NT2/D1 (cell line): ENCODE results near the gene INSIG1.

Experiments
- SUZ12 ChIP-seq: IDR thresholded peaks from 2 replicates; pipeline ENCODE4 v1.6.1; 2011; ENCODE audit not compliant: insufficient read length, insufficient read depth; ENCODE audit errors: extremely low read depth
- YY1 ChIP-seq: IDR thresholded peaks from 2 replicates; pipeline ENCODE4 v1.6.1; 2011; ENCODE audit not compliant: insufficient read length, insufficient read depth

DNA sequence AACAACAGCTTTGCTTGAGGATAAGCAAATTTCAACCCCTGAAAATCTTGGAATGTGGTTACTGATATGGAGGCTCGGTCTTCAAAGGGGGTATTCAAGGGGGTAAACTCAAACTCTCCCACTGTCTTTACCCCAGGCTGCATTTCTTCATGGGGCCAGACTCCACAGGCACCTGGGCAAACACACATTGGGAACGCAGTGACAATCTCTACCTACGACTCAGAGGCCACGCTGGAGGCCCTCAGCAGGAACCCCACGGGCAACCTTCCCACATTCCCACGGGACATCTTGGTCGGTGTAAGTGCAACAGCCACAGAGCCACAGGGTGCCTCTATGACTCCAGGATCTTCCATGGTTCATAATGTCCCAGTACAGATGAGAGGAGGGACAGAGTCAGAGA is 2.2 kb upstream of the INSIG1 start:
- no peak for TF ChIP-seq YY1
- no peak for TF ChIP-seq SUZ12
